ENCODE results near the gene RNF5.
"Not testable (repeated sequence)": the region's sequence is repeated elsewhere in the genome, so short reads cannot be mapped to it uniquely, and the experiment has no call there.

RNF5 gene

GRCh38 chr6:32211432-32211831 lies 33.2 kb downstream of the RNF5 start:
- DNase-seq, result not testable (repeated sequence)

GRCh38 chr6:32212076-32212760 lies 34.0 kb downstream of the RNF5 start:
- no peak for DNase-seq

DNA sequence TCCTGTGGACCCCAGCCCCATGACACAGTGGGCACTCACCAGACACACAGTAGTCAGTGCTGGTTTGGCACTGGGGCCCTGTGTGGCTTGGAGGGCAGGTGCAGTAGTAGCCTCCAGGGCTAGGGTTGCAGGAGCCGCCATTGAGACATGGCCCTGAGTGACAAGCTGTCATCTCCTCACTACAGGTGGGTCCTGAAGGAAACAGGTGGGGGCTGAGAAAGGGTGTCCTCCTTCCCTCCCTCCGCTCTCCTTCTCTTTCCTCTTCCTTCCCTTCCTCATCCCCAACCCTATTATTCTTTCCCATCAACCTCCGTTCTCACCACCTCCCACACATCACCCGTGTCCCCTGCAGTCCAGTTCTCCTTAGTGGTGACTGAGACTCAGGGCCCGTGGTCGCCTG lies 35.4 kb downstream of the RNF5 start:
- DNase-seq, result no peak

DNA sequence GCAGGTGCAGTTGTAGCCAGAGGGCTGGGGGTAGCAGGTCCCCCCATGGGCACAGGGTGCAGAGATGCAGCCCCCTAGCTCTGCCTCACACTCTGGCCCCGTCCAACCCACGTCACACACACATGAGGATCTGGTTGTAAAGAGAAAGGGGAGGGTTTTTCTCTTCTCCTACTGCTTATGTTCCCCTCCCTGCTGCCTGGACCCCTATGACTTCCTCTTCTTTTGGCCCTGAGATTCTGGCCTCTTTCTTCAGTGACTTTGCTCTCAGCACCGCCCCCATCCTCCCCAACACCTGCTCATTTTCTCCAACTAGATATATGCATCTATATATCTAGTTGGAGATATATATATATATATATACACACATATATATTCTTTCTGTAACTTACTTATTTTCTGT lies 35.9 kb downstream of the RNF5 start:
- no peak for DNase-seq

DNA sequence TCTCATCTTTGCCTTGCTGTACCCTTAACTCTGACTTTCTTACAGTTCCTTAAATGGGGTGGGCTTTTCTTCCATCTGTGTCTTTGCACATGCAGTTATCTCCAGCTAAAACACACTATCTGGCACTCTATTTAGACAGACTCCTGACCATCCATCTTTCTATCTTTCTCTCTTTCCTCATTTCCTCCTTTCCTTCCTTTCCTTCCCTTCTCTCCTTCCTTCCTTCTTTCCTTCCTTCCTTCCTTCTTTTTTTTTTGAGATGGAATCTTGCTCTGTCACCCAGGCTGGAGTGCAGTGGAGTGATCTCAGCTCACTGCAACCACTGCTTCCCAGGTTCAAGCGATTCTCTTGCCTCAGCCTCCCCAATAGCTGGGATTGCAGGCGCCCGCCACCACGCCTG lies 37.4 kb downstream of the RNF5 start:
- DNase-seq, result no peak

DNA sequence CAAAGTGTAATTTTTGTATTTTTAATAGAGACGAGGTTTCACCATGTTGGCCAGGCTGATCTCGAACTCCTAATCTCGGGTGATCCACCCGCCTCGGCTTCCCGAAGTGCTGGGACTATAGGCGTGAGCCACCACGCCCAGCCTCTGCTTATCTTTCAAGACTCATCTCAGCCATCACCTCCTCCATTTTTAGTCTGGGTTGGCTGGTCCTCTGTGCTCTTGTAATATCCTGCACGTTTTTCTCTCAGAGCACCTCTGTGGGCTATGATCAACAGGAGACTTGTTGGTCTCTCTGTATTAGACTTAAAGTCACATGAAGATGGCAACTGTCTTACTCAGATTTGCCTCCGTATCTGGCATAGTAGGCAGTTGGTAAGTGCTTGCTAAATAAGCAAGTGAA lies 38.1 kb downstream of the RNF5 start:
- no peak for DNase-seq

DNA sequence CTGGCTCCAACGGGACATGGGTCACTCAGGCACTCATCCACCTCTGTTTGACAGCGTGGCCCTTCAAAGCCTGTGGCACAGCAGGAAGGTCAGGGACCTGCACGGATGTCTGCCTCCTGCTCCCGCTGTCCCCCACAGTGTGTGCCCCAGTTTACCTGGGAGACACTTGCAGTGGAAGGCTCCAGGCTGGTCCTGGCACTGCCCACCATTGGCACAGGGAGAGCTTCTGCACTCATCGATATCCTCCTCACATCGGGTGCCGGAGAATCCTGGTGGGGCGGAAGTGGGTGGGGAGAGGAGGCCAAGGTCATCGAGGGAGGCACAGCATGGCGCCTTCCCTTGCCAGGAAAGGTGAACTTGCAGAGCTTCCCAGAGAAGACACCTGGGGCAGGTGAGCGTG lies 38.8 kb downstream of the RNF5 start:
- no peak for DNase-seq

GRCh38 chr6:32218167-32218566 lies 40.0 kb downstream of the RNF5 start:
- no peak for DNase-seq

- no peak for DNase-seq
These were observed 41.8 kb downstream of the RNF5 start for GRCh38 chr6:32220021-32220420.

GRCh38 chr6:32222333-32223230 lies 44.4 kb downstream of the RNF5 start:
- no peak for DNase-seq

GRCh38 chr6:32223258-32224235 lies 45.3 kb downstream of the RNF5 start, which contains the start of gene NOTCH4:
Gene NOTCH4 (minus strand): TSS chr6:32224067. CDS start chr6:32223928, 139 bp downstream.
- DNase-seq, result no peak

- no peak for DNase-seq
These were observed 46.5 kb downstream of the RNF5 start for GRCh38 chr6:32224696-32225095.

- no peak for DNase-seq
These were observed 48.2 kb downstream of the RNF5 start for GRCh38 chr6:32226434-32226833.

Data from right hindlimb (tissue), 1 donor.